ENCODE measurements around the gene SCG3.

The SCG3 gene

GRCh38 chr15:51696566-51696965 lies 15.3 kb downstream of the SCG3 start:
- no peak for DNase-seq (ENCODE audit: low read depth, low spot score)
- ChIA-PET POLR2A (no interaction called here), CTCF (interaction anchor here (2.4 to 2.7 kb wide), 2 partner anchors 47 to 80 kb away, joined by 6 to 14 read pairs; no protein-coding TSS in a partner anchor)
- no peak for TF ChIP-seq CTCF (IDR thresholded peaks at IDR 0.05; ENCODE audit: insufficient read depth, low read length, missing control alignments)
- H3K4me3 ChIP-seq (ENCODE audit: low read depth, low read length) = no peak overlapping the region

DNA sequence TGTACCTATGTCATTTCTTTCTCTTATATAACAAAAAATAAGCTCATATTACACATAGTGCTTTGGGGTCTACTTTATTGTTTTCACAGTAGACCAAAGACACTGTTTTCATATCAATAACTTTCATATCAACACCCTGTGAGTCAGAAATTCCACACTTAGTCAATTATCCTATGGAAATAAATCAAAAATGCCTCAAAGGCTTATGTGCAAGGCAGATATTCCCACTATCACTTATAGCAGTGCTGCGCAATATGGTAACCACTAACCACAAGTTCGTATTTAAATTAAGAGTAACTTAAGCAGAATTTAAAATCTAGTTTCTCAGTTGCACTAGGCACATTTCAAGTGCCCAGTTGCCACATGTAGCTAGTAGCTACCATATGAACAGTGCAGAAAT lies 15.9 kb downstream of the SCG3 start:
- POLR2A ChIA-PET = no interaction called here
- CTCF ChIA-PET = interaction anchor here (1.0 to 2.4 kb wide), 2 partner anchors 79 to 80 kb away, joined by 3 to 14 read pairs; no protein-coding TSS in a partner anchor
- H3K4me3 ChIP-seq (ENCODE audit: low read depth, low read length) = no peak overlapping the region
- TF ChIP-seq CTCF (IDR thresholded peaks at IDR 0.05; ENCODE audit: insufficient read depth, low read length, missing control alignments) = no peak
- DNase-seq (ENCODE audit: low read depth, low spot score) = no peak

DNA sequence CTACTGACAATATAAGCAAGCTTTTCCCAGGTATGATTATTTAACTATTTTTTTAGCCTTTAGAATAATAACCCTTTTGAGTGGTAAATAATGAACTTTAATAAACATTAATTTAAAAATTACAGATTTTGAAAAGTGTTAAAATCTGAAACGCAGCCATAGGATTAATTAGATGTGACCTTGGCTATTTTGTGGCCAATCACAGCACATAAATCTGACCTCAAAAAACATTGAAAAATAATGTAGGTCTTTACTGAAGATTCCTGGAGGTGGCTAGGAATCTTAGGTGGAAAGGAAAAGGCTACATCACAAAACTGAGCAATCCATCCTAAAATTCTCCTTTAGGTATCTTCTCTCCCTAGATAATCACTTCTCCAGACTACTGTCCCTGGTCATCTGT lies 18.1 kb downstream of the SCG3 start:
- ChIA-PET POLR2A (no interaction called here), CTCF (interaction anchor here (1.9 to 2.6 kb wide), 2 partner anchors 49 to 77 kb away, joined by 5 to 9 read pairs; no protein-coding TSS in a partner anchor)
- no peak for TF ChIP-seq CTCF (IDR thresholded peaks at IDR 0.05; ENCODE audit: insufficient read depth, low read length, missing control alignments)
- no peak for DNase-seq (ENCODE audit: low read depth, low spot score)
- H3K4me3 ChIP-seq (ENCODE audit: low read depth, low read length) = no peak overlapping the region

DNA sequence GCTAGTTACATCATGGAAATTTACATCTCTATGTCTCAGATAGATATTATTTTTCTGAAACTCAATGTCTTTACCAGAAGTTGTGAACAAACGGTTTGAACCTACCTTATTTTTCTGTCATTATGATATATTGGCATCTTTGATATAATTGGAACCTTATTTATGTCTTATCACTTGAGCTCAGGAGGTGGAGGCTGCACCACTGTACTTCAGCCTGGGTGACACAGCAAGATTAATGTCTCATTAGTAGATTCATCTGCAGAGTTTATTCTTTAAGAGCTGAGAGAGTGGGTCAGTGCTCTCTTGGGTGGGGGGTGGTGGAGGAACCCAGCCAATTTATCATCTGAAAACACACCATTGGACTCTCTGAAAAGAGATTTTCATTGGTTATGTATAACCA lies 21.4 kb downstream of the SCG3 start:
- no peak for DNase-seq (ENCODE audit: low read depth, low spot score)
- POLR2A ChIA-PET = no interaction called here
- no peak overlapping the region for H3K4me3 ChIP-seq (ENCODE audit: low read depth, low read length)
- TF ChIP-seq CTCF (IDR thresholded peaks at IDR 0.05; ENCODE audit: insufficient read depth, low read length, missing control alignments) = no peak
- CTCF ChIA-PET = interaction anchor here (1.4 to 2.6 kb wide), 3 partner anchors 11 to 74 kb away, joined by 3 to 10 read pairs (median 4); no protein-coding TSS in a partner anchor

- TF ChIP-seq CTCF (IDR thresholded peaks at IDR 0.05; ENCODE audit: insufficient read depth, low read length, missing control alignments) = no peak
- H3K4me3 ChIP-seq (ENCODE audit: low read depth, low read length) = no peak overlapping the region
- ChIA-PET POLR2A (no interaction called here), CTCF (interaction anchor here (0.8 to 2.4 kb wide), 3 partner anchors 16 to 70 kb away, joined by 3 to 10 read pairs (median 3); no protein-coding TSS in a partner anchor)
- no peak for DNase-seq (ENCODE audit: low read depth, low spot score)
These were observed 25.0 kb downstream of the SCG3 start for GRCh38 chr15:51706291-51706690.

GRCh38 chr15:51706926-51707608 lies 25.8 kb downstream of the SCG3 start:
- POLR2A ChIA-PET = no interaction called here
- CTCF ChIA-PET = interaction anchor here (1.4 to 2.4 kb wide), 2 partner anchors 17 to 69 kb away, joined by 3 to 10 read pairs; no protein-coding TSS in a partner anchor

More at GRCh38 chr15:51706926-51707608, 25.8 kb downstream of the SCG3 start:
- DNase-seq (ENCODE audit: low read depth, low spot score) = no peak
- no peak overlapping the region for H3K4me3 ChIP-seq (ENCODE audit: low read depth, low read length)
- TF ChIP-seq CTCF (IDR thresholded peaks at IDR 0.05; ENCODE audit: insufficient read depth, low read length, missing control alignments) = no peak
